GM12878 (cell line): Measurements from ENCODE around the gene OR2D3. TPM values are rescaled to one million over a fixed set of nuclear protein-coding genes. Genes with fewer than 3 reads are reported as not detected.

ENCODE experiments used
- ATAC-seq: fragments of 200-7000 bp; cut with Tn5 transposase; 3 replicates; pipeline ENCODE4 v1.9.1; 2020; ENCODE audit warnings: mild to moderate bottlenecking, moderate library complexity
- BruUV-seq: library from RNA; stranded (reverse); fragments of 400-500 nt; replicated peaks from 2 replicates; lab custom pipeline; 2021; lab: Mats Ljungman, UMichigan
- CTCF ChIA-PET: fragments of 300-600 bp; sonication (Branson Sonifier 250); formaldehyde crosslinking; extraction: SDS; loops from one replicate; lab custom pipeline; 2021; ENCODE audit warnings: inconsistent platforms; lab: Yijun Ruan, JAX
- POLR2A ChIA-PET: fragments of 350-600 bp; formaldehyde crosslinking; extraction: SDS; loops from one replicate; lab custom pipeline; 2021; ENCODE audit warnings: inconsistent platforms; lab: Charles Lee
- RAD21 ChIA-PET: fragments of 300-600 bp; sonication (Branson Sonifier 250); formaldehyde crosslinking; loops from one replicate; lab custom pipeline; 2023; ENCODE audit warnings: antibody characterized with exemption; ENCODE audit not compliant: unreplicated experiment; lab: Charles Lee
- SMC1A ChIA-PET: fragments of 300-600 bp; sonication (Branson Sonifier 250); formaldehyde crosslinking; loops from one replicate; lab custom pipeline; 2023; ENCODE audit not compliant: unreplicated experiment, uncharacterized antibody; lab: Charles Lee
- DNase-seq: peaks from one replicate; pipeline ENCODE4 v3.0.0-alpha.2; 2011; ENCODE audit warnings: low read depth, low spot score
- FAIRE-seq: peaks from 3 replicates; lab custom pipeline; 2011; peaks lifted over from hg19 to GRCh38; lab: Jason Lieb, UNC
- H2AFZ ChIP-seq: 2 replicates; pipeline ENCODE4 v1.6.0; 2011; ENCODE audit warnings: low read depth, low read length, control low read depth; ENCODE audit not compliant: control insufficient read depth
- H3K27ac ChIP-seq: 2 replicates; pipeline ENCODE4 v1.5.1; 2011; ENCODE audit warnings: control low read depth; ENCODE audit not compliant: control insufficient read depth, insufficient read depth
- H3K27me3 ChIP-seq, 2 experiments: replicated peaks in 1 of 2; 2 replicates each; pipeline versions ENCODE4 v1.6.0 to v1.6.1; 2011; ENCODE audit warnings: low read length in 1 of 2; ENCODE audit not compliant: control insufficient read depth in 2 of 2, insufficient read depth in 2 of 2
- H3K36me3 ChIP-seq, 2 experiments: 2 replicates each; pipeline ENCODE4 v1.5.1; 2011; ENCODE audit warnings: low read length in 1 of 2; ENCODE audit not compliant: control insufficient read depth in 2 of 2, insufficient read depth in 2 of 2
- H3K4me1 ChIP-seq: 2 replicates; pipeline ENCODE4 v1.6.1; 2011; ENCODE audit warnings: mild to moderate bottlenecking, low read length, moderate library complexity, mixed read lengths; ENCODE audit not compliant: control insufficient read depth, insufficient read depth
- H3K4me2 ChIP-seq: 2 replicates; pipeline ENCODE4 v1.6.0; 2011; ENCODE audit warnings: control low read depth; ENCODE audit not compliant: control insufficient read depth, insufficient read depth
- H3K4me3 ChIP-seq: fragments of 200-600 bp; sonication (generic); 2 replicates; pipeline ENCODE4 v1.5.1; 2016
- H3K79me2 ChIP-seq: 2 replicates; pipeline ENCODE4 v1.6.0; 2011; ENCODE audit warnings: low read length; ENCODE audit not compliant: control insufficient read depth, insufficient read depth
- H3K9ac ChIP-seq: 2 replicates; pipeline ENCODE4 v1.8.0; 2011; ENCODE audit warnings: low read length, control low read depth, mixed read lengths; ENCODE audit not compliant: control insufficient read depth, insufficient read depth
- H3K9me3 ChIP-seq: replicated peaks from 3 replicates; pipeline ENCODE4 v1.5.1; 2011; ENCODE audit warnings: mild to moderate bottlenecking, low read length; ENCODE audit not compliant: control insufficient read depth, insufficient read depth
- H4K20me1 ChIP-seq: 2 replicates; pipeline ENCODE4 v1.6.0; 2011; ENCODE audit not compliant: control insufficient read depth, insufficient read depth
- FOXK2 ChIP-seq: fragments of 450-650 bp; IDR thresholded peaks from 2 replicates; pipeline ENCODE4 v1.6.1; 2017; ENCODE audit warnings: mild to moderate bottlenecking, moderate library complexity
- MTA3 ChIP-seq: IDR thresholded peaks from 2 replicates; pipeline ENCODE4 v1.6.1; 2012; ENCODE audit warnings: low read length, inconsistent platforms, borderline replicate concordance
- NR2F1 ChIP-seq: fragments of 450-650 bp; conservative IDR thresholded peaks from 2 replicates; pipeline ENCODE4 v1.6.1; 2017; ENCODE audit warnings: mild to moderate bottlenecking
- PML ChIP-seq: IDR thresholded peaks from 2 replicates; pipeline ENCODE4 v1.6.1; 2012; ENCODE audit warnings: low read length, inconsistent platforms
- SIN3A ChIP-seq: IDR thresholded peaks from 2 replicates; pipeline ENCODE4 v1.6.1; 2012; ENCODE audit warnings: low read depth, low read length, improper control_type of control experiment
- SMARCA5 ChIP-seq: fragments of 450-650 bp; IDR thresholded peaks from 2 replicates; pipeline ENCODE4 v1.6.1; 2017; ENCODE audit warnings: mild to moderate bottlenecking
- ZNF217 ChIP-seq: fragments of 450-650 bp; IDR thresholded peaks from 2 replicates; pipeline ENCODE4 v1.6.1; 2017; ENCODE audit warnings: antibody characterized with exemption, mild to moderate bottlenecking
- ZNF622 ChIP-seq: fragments of 450-650 bp; IDR thresholded peaks from 2 replicates; pipeline ENCODE4 v1.6.1; 2017; ENCODE audit warnings: mild to moderate bottlenecking, inconsistent platforms
- WGBS: methylation state at CpG from one replicate; pipeline ENCODE4 v1.1.6; 2016; ENCODE audit warnings: low lambda C conversion rate; ENCODE audit not compliant: insufficient replicate concordance, insufficient coverage; ENCODE audit errors: missing lambda C conversion rate; 5-methylcytosine and 5-hydroxymethylcytosine counted together
- in situ Hi-C: fragments of 300-500 bp; cut with MboI; formaldehyde crosslinking; loops from 9 replicates; pipeline ENCODE4 v1.14.3; 2018; ENCODE audit warnings: mixed read lengths
- intact Hi-C: fragments of 100-400 bp; cut with micrococcal nuclease; formaldehyde crosslinking; loops from one replicate; pipeline ENCODE4 v1.14.2; 2022; ENCODE audit not compliant: unreplicated experiment
- polyA plus RNA-seq, 11 experiments: library from polyadenylated mRNA; depleted of rRNA in 4 of 11; unstranded in 6 of 11; stranded (reverse) in 5 of 11; fragments of >200 nt; fragmentation: Nextera tagmentation in 4 of 11; fragmentation: Illumina TruSeq in 1 of 11; extraction: Ambion mirVana in 4 of 11; extraction: Trizol in 1 of 11; gene quantifications; 1 replicate in 1 of 11; 2 replicates in 10 of 11; pipeline versions ENCODE4 v1.2.1 to v1.2.3, GENCODE V29; 2011 to 2016; ENCODE audit warnings: inconsistent platforms in 2 of 11, missing spikeins in 2 of 11, low read depth in 1 of 11
- total RNA-seq, 4 experiments: library from RNA; depleted of rRNA in 3 of 4; stranded (reverse); fragments of >200 nt in 3 of 4; fragmentation: Illumina TruSeq in 1 of 4; extraction: Trizol in 1 of 4; gene quantifications; 2 replicates each; pipeline versions ENCODE4 v1.2.1 to v1.2.3, GENCODE V29; 2013 to 2021
- TF ChIP-seq, protein P1 (sequence below): fragments of 450-650 bp; IDR thresholded peaks from 2 replicates; pipeline ENCODE4 v1.6.1; 2017; ENCODE audit warnings: mild to moderate bottlenecking, moderate library complexity

OR2D3 gene
- total and polyA plus RNA-seq, 10 of the 15 experiments (the other 5 are each of a cell fraction or from before 2014, with no cell fraction given) = 0.20 TPM; not detected in 9

DNA sequence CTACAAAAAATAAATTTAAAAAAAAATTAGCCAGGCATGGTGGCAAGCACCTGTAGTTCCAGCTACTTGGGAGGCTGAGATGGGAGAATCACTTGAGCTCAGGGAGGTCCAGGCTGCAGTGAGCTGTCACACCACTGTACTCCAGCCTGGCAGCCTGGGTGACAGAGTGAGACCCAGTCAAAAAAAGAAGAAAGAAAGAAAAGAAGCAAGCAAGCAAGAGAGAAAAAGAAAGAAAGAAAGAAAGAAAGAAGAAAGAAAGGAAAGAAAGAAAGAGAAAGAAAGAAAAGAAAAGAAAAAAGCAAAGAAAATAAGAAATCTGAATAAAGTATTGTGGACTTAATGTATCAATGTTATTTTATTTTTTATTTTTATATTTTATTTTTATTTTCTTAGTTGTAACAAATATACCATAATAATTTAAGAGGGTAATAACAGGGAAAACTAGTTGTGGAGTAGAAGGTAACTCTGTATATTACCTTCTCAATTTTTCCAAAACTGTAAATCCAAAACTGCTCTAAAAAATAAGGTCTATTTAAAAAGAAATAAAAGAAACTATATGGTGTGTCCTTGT, 4.3 kb downstream of the OR2D3 start:
- DNase-seq (no peak), ATAC-seq (no peak), FAIRE-seq (no peak)
- BruUV-seq = no TSS peak
- in situ Hi-C loops = no loop called here
- H3K36me3 ChIP-seq = no peaks in the 10 kb centered on the region
- intact Hi-C loops = no loop called here
- H3K4me2 ChIP-seq = no peak overlapping the region
- SMC1A ChIA-PET = interaction anchor here (1.4 kb wide), 1 partner anchor 35 kb away, joined by 4 read pairs; no protein-coding TSS in a partner anchor
- peaks cover 0 to 4% of the 10 kb centered on the region in 2 experiments; a peak in 2 of 4 replicates for H3K27me3 ChIP-seq
- no peaks in the 10 kb centered on the region for H4K20me1 ChIP-seq
- 0 out of 2 replicates have a peak, but pooled peaks cover 6% of the 10 kb centered on the region for H3K4me1 ChIP-seq
- TF ChIP-seq ZNF622 (no peak), ZNF217 (no peak), MTA3 (no peak), PML (no peak)
- H3K27ac ChIP-seq = no peak overlapping the region
- H2AFZ ChIP-seq = no peak overlapping the region
- no peak overlapping the region for H3K9ac ChIP-seq
- CTCF ChIA-PET = no interaction called here
- no peak overlapping the region for H3K4me3 ChIP-seq
- RAD21 ChIA-PET = no interaction called here
- POLR2A ChIA-PET = no interaction called here
- no peaks in the 10 kb centered on the region for H3K79me2 ChIP-seq
- no peaks in the 10 kb centered on the region for H3K9me3 ChIP-seq

DNA sequence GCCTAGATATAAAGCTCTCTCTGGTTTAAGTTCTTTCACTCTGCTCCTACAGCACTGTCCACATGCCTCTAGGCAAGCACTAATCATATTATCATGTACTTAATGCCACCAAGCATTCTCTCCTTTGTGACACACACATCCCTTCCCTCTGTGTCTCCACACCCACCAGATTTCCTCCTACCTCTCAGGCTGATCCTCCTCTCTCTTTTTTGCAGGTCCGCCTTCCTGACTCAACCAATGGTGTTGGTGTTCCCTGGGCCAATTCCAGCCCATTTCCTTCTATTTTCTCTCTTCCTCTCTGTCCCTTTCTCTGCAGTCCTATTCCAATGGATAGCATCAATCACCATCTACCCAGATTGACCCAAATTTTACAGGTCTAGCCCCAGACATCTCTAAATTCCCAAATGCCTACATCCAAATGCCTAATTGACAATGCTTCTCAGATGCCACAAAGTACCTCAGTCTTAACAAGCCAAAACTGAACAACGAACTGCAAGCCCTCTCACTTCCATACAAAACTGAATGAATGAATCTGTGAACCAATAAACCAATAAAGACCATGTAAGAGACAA, 4.9 kb downstream of the OR2D3 start:
- Histone ChIP-seq H3K27me3 (peaks cover 0 to 4% of the 10 kb centered on the region in 2 experiments; a peak in 2 of 4 replicates), H3K4me1 (0 out of 2 replicates have a peak, but pooled peaks cover 6% of the 10 kb centered on the region), H3K4me3 (peak overlapping the region; percentile 65; the same call in 1 of the 2 replicates), H3K79me2 (no peaks in the 10 kb centered on the region), H2AFZ (peak overlapping the region; percentile 64; the same call in 1 of the 2 replicates), H3K9ac (no peak overlapping the region), H3K9me3 (no peaks in the 10 kb centered on the region), H3K36me3 (no peaks in the 10 kb centered on the region), H3K27ac (no peak overlapping the region), H4K20me1 (no peaks in the 10 kb centered on the region), H3K4me2 (peak overlapping the region; percentile 88)
- BruUV-seq = no TSS peak
- ChIA-PET POLR2A (no interaction called here), CTCF (interaction anchor here (1.4 kb wide), 1 partner anchor 70 kb away, joined by 3 read pairs; no protein-coding TSS in a partner anchor), RAD21 (no interaction called here), SMC1A (interaction anchor here (0.9 kb wide), 1 partner anchor 1061 kb away, joined by 3 read pairs; the partner anchor contains the start of gene EIF3F)
- DNase-seq (no peak), FAIRE-seq (peak; percentile 13), ATAC-seq (peak; percentile 21)
- intact Hi-C loops (no loop called here), in situ Hi-C loops (no loop called here)
- WGBS = 25% methylated on average over 2 of the region's 2 CpGs
- TF ChIP-seq, protein P1, sequence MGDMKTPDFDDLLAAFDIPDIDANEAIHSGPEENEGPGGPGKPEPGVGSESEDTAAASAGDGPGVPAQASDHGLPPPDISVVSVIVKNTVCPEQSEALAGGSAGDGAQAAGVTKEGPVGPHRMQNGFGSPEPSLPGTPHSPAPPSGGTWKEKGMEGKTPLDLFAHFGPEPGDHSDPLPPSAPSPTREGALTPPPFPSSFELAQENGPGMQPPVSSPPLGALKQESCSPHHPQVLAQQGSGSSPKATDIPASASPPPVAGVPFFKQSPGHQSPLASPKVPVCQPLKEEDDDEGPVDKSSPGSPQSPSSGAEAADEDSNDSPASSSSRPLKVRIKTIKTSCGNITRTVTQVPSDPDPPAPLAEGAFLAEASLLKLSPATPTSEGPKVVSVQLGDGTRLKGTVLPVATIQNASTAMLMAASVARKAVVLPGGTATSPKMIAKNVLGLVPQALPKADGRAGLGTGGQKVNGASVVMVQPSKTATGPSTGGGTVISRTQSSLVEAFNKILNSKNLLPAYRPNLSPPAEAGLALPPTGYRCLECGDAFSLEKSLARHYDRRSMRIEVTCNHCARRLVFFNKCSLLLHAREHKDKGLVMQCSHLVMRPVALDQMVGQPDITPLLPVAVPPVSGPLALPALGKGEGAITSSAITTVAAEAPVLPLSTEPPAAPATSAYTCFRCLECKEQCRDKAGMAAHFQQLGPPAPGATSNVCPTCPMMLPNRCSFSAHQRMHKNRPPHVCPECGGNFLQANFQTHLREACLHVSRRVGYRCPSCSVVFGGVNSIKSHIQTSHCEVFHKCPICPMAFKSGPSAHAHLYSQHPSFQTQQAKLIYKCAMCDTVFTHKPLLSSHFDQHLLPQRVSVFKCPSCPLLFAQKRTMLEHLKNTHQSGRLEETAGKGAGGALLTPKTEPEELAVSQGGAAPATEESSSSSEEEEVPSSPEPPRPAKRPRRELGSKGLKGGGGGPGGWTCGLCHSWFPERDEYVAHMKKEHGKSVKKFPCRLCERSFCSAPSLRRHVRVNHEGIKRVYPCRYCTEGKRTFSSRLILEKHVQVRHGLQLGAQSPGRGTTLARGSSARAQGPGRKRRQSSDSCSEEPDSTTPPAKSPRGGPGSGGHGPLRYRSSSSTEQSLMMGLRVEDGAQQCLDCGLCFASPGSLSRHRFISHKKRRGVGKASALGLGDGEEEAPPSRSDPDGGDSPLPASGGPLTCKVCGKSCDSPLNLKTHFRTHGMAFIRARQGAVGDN = no peak
- TF ChIP-seq SMARCA5 (no peak), SIN3A (no peak), FOXK2 (no peak), NR2F1 (no peak)
